HG03432 (cell line): ENCODE data around the gene BLTP2.

Experiments used
- ATAC-seq: cut with Tn5 transposase; IDR thresholded peaks from one replicate; pipeline ENCODE4 v1.9.1; 2021; ENCODE audit warnings: mild to moderate bottlenecking, moderate library complexity; ENCODE audit not compliant: unreplicated experiment

The BLTP2 gene

GRCh38 chr17:28599311-28600184 is 45.4 kb downstream of the BLTP2 start:
- ATAC-seq: peak; percentile 49

- peak; percentile 85 for ATAC-seq
Observed at GRCh38 chr17:28598799-28599310, 46.1 kb downstream of the BLTP2 start, which contains the start of gene SPAG5. Gene SPAG5 (minus strand): TSS chr17:28599025. CDS start chr17:28598946, 79 bp downstream.

- no peak for ATAC-seq
Observed at GRCh38 chr17:28598389-28598788, 46.6 kb downstream of the BLTP2 start.

GRCh38 chr17:28597606-28598383 is 47.2 kb downstream of the BLTP2 start:
- no peak for ATAC-seq
